GM12878 (cell line): ENCODE results near the gene SLC6A1. TPM values are rescaled to one million over a fixed set of nuclear protein-coding genes. Genes with fewer than 3 reads are reported as not detected.

Source experiments
- ATAC-seq: fragments of 200-7000 bp; cut with Tn5 transposase; 3 replicates; pipeline ENCODE4 v1.9.1; 2020; ENCODE audit warnings: mild to moderate bottlenecking, moderate library complexity
- BruUV-seq: library from RNA; stranded (reverse); fragments of 400-500 nt; replicated peaks from 2 replicates; lab custom pipeline; 2021; lab: Mats Ljungman, UMichigan
- CTCF ChIA-PET: fragments of 300-600 bp; sonication (Branson Sonifier 250); formaldehyde crosslinking; extraction: SDS; loops from one replicate; lab custom pipeline; 2021; ENCODE audit warnings: inconsistent platforms; lab: Yijun Ruan, JAX
- POLR2A ChIA-PET: fragments of 350-600 bp; formaldehyde crosslinking; extraction: SDS; loops from one replicate; lab custom pipeline; 2021; ENCODE audit warnings: inconsistent platforms; lab: Charles Lee
- RAD21 ChIA-PET: fragments of 300-600 bp; sonication (Branson Sonifier 250); formaldehyde crosslinking; loops from one replicate; lab custom pipeline; 2023; ENCODE audit warnings: antibody characterized with exemption; ENCODE audit not compliant: unreplicated experiment; lab: Charles Lee
- SMC1A ChIA-PET: fragments of 300-600 bp; sonication (Branson Sonifier 250); formaldehyde crosslinking; loops from one replicate; lab custom pipeline; 2023; ENCODE audit not compliant: unreplicated experiment, uncharacterized antibody; lab: Charles Lee
- DNase-seq: peaks from one replicate; pipeline ENCODE4 v3.0.0-alpha.2; 2011; ENCODE audit warnings: low read depth, low spot score
- FAIRE-seq: peaks from 3 replicates; lab custom pipeline; 2011; peaks lifted over from hg19 to GRCh38; lab: Jason Lieb, UNC
- H2AFZ ChIP-seq: 2 replicates; pipeline ENCODE4 v1.6.0; 2011; ENCODE audit warnings: low read depth, low read length, control low read depth; ENCODE audit not compliant: control insufficient read depth
- H3K27ac ChIP-seq: 2 replicates; pipeline ENCODE4 v1.5.1; 2011; ENCODE audit warnings: control low read depth; ENCODE audit not compliant: control insufficient read depth, insufficient read depth
- H3K27me3 ChIP-seq, 2 experiments: replicated peaks in 1 of 2; 2 replicates each; pipeline versions ENCODE4 v1.6.0 to v1.6.1; 2011; ENCODE audit warnings: low read length in 1 of 2; ENCODE audit not compliant: control insufficient read depth in 2 of 2, insufficient read depth in 2 of 2
- H3K36me3 ChIP-seq, 2 experiments: 2 replicates each; pipeline ENCODE4 v1.5.1; 2011; ENCODE audit warnings: low read length in 1 of 2; ENCODE audit not compliant: control insufficient read depth in 2 of 2, insufficient read depth in 2 of 2
- H3K4me1 ChIP-seq: 2 replicates; pipeline ENCODE4 v1.6.1; 2011; ENCODE audit warnings: mild to moderate bottlenecking, low read length, moderate library complexity, mixed read lengths; ENCODE audit not compliant: control insufficient read depth, insufficient read depth
- H3K4me2 ChIP-seq: 2 replicates; pipeline ENCODE4 v1.6.0; 2011; ENCODE audit warnings: control low read depth; ENCODE audit not compliant: control insufficient read depth, insufficient read depth
- H3K4me3 ChIP-seq: fragments of 200-600 bp; sonication (generic); 2 replicates; pipeline ENCODE4 v1.5.1; 2016
- H3K79me2 ChIP-seq: 2 replicates; pipeline ENCODE4 v1.6.0; 2011; ENCODE audit warnings: low read length; ENCODE audit not compliant: control insufficient read depth, insufficient read depth
- H3K9ac ChIP-seq: 2 replicates; pipeline ENCODE4 v1.8.0; 2011; ENCODE audit warnings: low read length, control low read depth, mixed read lengths; ENCODE audit not compliant: control insufficient read depth, insufficient read depth
- H3K9me3 ChIP-seq: replicated peaks from 3 replicates; pipeline ENCODE4 v1.5.1; 2011; ENCODE audit warnings: mild to moderate bottlenecking, low read length; ENCODE audit not compliant: control insufficient read depth, insufficient read depth
- H4K20me1 ChIP-seq: 2 replicates; pipeline ENCODE4 v1.6.0; 2011; ENCODE audit not compliant: control insufficient read depth, insufficient read depth
- BHLHE40 ChIP-seq, 2 experiments: fragments of 450-650 bp in 1 of 2; IDR thresholded peaks; 2 replicates each; pipeline ENCODE4 v1.6.1; 2011 to 2017; ENCODE audit warnings: low read depth in 2 of 2, borderline replicate concordance in 1 of 2, improper control_type of control experiment in 1 of 2, low read length in 1 of 2, mild to moderate bottlenecking in 1 of 2
- E2F4 ChIP-seq: IDR thresholded peaks from 2 replicates; pipeline ENCODE4 v1.6.1; 2012; ENCODE audit warnings: low read depth, low read length, improper control_type of control experiment
- FOXK2 ChIP-seq: fragments of 450-650 bp; IDR thresholded peaks from 2 replicates; pipeline ENCODE4 v1.6.1; 2017; ENCODE audit warnings: mild to moderate bottlenecking, moderate library complexity
- MAX ChIP-seq: IDR thresholded peaks from 2 replicates; pipeline ENCODE4 v1.6.1; 2012; ENCODE audit warnings: low read depth, low read length, improper control_type of control experiment
- MTA3 ChIP-seq: IDR thresholded peaks from 2 replicates; pipeline ENCODE4 v1.6.1; 2012; ENCODE audit warnings: low read length, inconsistent platforms, borderline replicate concordance
- MYB ChIP-seq: fragments of 150-350 bp; IDR thresholded peaks from 2 replicates; pipeline ENCODE4 v1.6.1; 2014; ENCODE audit warnings: mild to moderate bottlenecking, low read depth, low read length, borderline replicate concordance
- NR2C1 ChIP-seq: fragments of 450-650 bp; IDR thresholded peaks from 2 replicates; pipeline ENCODE4 v1.6.1; 2017; ENCODE audit warnings: antibody characterized with exemption, mild to moderate bottlenecking, moderate library complexity
- POLR2AphosphoS2 ChIP-seq: IDR thresholded peaks from 2 replicates; pipeline ENCODE4 v1.6.1; 2011; ENCODE audit warnings: low read depth, mild to moderate bottlenecking, low read length, improper control_type of control experiment, moderate library complexity
- POU2F2 ChIP-seq: IDR thresholded peaks from 3 replicates; pipeline ENCODE4 v1.6.1; 2011; ENCODE audit warnings: low read depth, mild to moderate bottlenecking, low read length, borderline replicate concordance
- SKIL ChIP-seq: fragments of 450-650 bp; IDR thresholded peaks from 2 replicates; pipeline ENCODE4 v1.6.1; 2017; ENCODE audit warnings: mild to moderate bottlenecking, low read depth, inconsistent platforms; ENCODE audit not compliant: poor library complexity, severe bottlenecking
- SMAD5 ChIP-seq: IDR thresholded peaks from 2 replicates; pipeline ENCODE4 v1.6.1; 2016; ENCODE audit warnings: antibody characterized with exemption, low read depth
- TARDBP ChIP-seq: IDR thresholded peaks from 2 replicates; pipeline ENCODE4 v1.6.1; 2016; ENCODE audit warnings: borderline replicate concordance
- TCF7 ChIP-seq: IDR thresholded peaks from 2 replicates; pipeline ENCODE4 v1.6.1; 2014; ENCODE audit warnings: antibody characterized with exemption, borderline replicate concordance
- USF1 ChIP-seq: IDR thresholded peaks from 2 replicates; pipeline ENCODE4 v1.6.1; 2011; ENCODE audit warnings: borderline replicate concordance, low read depth, mild to moderate bottlenecking, moderate library complexity, mixed read lengths, low read length; ENCODE audit not compliant: insufficient read depth; ENCODE audit errors: extremely low read length
- ZNF687 ChIP-seq: fragments of 450-650 bp; IDR thresholded peaks from 2 replicates; pipeline ENCODE4 v1.6.1; 2017; ENCODE audit warnings: mild to moderate bottlenecking, moderate library complexity
- WGBS: methylation state at CpG from one replicate; pipeline ENCODE4 v1.1.6; 2016; ENCODE audit warnings: low lambda C conversion rate; ENCODE audit not compliant: insufficient replicate concordance, insufficient coverage; ENCODE audit errors: missing lambda C conversion rate; 5-methylcytosine and 5-hydroxymethylcytosine counted together
- in situ Hi-C: fragments of 300-500 bp; cut with MboI; formaldehyde crosslinking; loops from 9 replicates; pipeline ENCODE4 v1.14.3; 2018; ENCODE audit warnings: mixed read lengths
- intact Hi-C: fragments of 100-400 bp; cut with micrococcal nuclease; formaldehyde crosslinking; loops from one replicate; pipeline ENCODE4 v1.14.2; 2022; ENCODE audit not compliant: unreplicated experiment
- polyA plus RNA-seq, 11 experiments: library from polyadenylated mRNA; depleted of rRNA in 4 of 11; unstranded in 6 of 11; stranded (reverse) in 5 of 11; fragments of >200 nt; fragmentation: Nextera tagmentation in 4 of 11; fragmentation: Illumina TruSeq in 1 of 11; extraction: Ambion mirVana in 4 of 11; extraction: Trizol in 1 of 11; gene quantifications; 1 replicate in 1 of 11; 2 replicates in 10 of 11; pipeline versions ENCODE4 v1.2.1 to v1.2.3, GENCODE V29; 2011 to 2016; ENCODE audit warnings: inconsistent platforms in 2 of 11, missing spikeins in 2 of 11, low read depth in 1 of 11
- total RNA-seq, 4 experiments: library from RNA; depleted of rRNA in 3 of 4; stranded (reverse); fragments of >200 nt in 3 of 4; fragmentation: Illumina TruSeq in 1 of 4; extraction: Trizol in 1 of 4; gene quantifications; 2 replicates each; pipeline versions ENCODE4 v1.2.1 to v1.2.3, GENCODE V29; 2013 to 2021

SLC6A1 gene
- total and polyA plus RNA-seq, 10 of the 15 experiments (the other 5 are each of a cell fraction or from before 2014, with no cell fraction given): not detected

- TF ChIP-seq MAX (no peak), E2F4 (no peak)
These were observed 8.1 kb upstream of the SLC6A1 start (continued) for GRCh38 chr3:10984371-10984896.

- 6% methylated on average over 1 of the region's 1 CpG for WGBS
- ChIA-PET POLR2A (no interaction called here), RAD21 (no interaction called here), CTCF (no interaction called here), SMC1A (no interaction called here)
- H3K27me3 ChIP-seq: no peaks in the 10 kb centered on the region; a peak in 1 of 4 replicates
- H2AFZ ChIP-seq: no peak overlapping the region
- H3K4me1 ChIP-seq: no peaks in the 10 kb centered on the region
- H3K9me3 ChIP-seq: no peaks in the 10 kb centered on the region
- no peak overlapping the region for H3K27ac ChIP-seq
- FAIRE-seq (no peak), ATAC-seq (no peak), DNase-seq (no peak)
- in situ Hi-C loops (no loop called here), intact Hi-C loops (no loop called here)
- H4K20me1 ChIP-seq: no peaks in the 10 kb centered on the region
- H3K9ac ChIP-seq: no peak overlapping the region
- H3K4me3 ChIP-seq: no peak overlapping the region
- no peaks in the 10 kb centered on the region for H3K36me3 ChIP-seq
- no TSS peak for BruUV-seq
- no peaks in the 10 kb centered on the region for H3K79me2 ChIP-seq
- H3K4me2 ChIP-seq: no peak overlapping the region
- TF ChIP-seq FOXK2 (no peak), MYB (no peak), POLR2AphosphoS2 (no peak), POU2F2 (no peak), BHLHE40 (IDR thresholded peaks at IDR 0.05; ENCODE audit: borderline replicate concordance in 1 of 2, low read depth in 2 of 2, low read length in 1 of 2) (no peak), USF1 (no peak), SKIL (no peak), NR2C1 (no peak), MTA3 (no peak), ZNF687 (no peak), SMAD5 (no peak), TARDBP (no peak), TCF7 (no peak)
These were observed 7.4 kb upstream of the SLC6A1 start for GRCh38 chr3:10985181-10985580.
